Measurements from ENCODE around the gene MUC20. TPM values are rescaled to one million over a fixed set of nuclear protein-coding genes. Genes with fewer than 3 reads are reported as not detected.

MUC20 gene
- total and polyA plus RNA-seq, 4 donors, result 2.9 to 17.8 (median 11.1) TPM

- Histone ChIP-seq H3K9me3 (ENCODE audit: control insufficient read depth, low read length) (no peaks in the 10 kb centered on the region), H3K4me3 (ENCODE audit: low read length in 2 of 2) (no peak overlapping the region), H3K27me3 (ENCODE audit: control insufficient read depth in 1 of 2, insufficient read depth in 2 of 2, low read length in 1 of 2) (peaks cover 0 to 2% of the 10 kb centered on the region in 2 donors), H3K27ac (ENCODE audit: low read depth in 1 of 2, low read length in 2 of 2) (no peak overlapping the region), H3K36me3 (ENCODE audit: control insufficient read depth in 1 of 2, insufficient read depth in 2 of 2, low read length in 1 of 2) (no peaks in the 10 kb centered on the region), H3K4me1 (ENCODE audit: control insufficient read depth in 1 of 2, insufficient read depth in 2 of 2, low read length in 2 of 2) (no peaks in the 10 kb centered on the region)
- WGBS, 2 donors, result 77 to 83% methylated on average over 14 of the region's 14 CpGs
- peak; percentile 20 to 57 for DNase-seq
- ATAC-seq (ENCODE audit: low FRiP score), result no peak
- intact Hi-C loops (cut with DNase I), result no loop called here
Measured at GRCh38 chr3:195753581-195753980, 32.8 kb downstream of the MUC20 start.

DNA sequence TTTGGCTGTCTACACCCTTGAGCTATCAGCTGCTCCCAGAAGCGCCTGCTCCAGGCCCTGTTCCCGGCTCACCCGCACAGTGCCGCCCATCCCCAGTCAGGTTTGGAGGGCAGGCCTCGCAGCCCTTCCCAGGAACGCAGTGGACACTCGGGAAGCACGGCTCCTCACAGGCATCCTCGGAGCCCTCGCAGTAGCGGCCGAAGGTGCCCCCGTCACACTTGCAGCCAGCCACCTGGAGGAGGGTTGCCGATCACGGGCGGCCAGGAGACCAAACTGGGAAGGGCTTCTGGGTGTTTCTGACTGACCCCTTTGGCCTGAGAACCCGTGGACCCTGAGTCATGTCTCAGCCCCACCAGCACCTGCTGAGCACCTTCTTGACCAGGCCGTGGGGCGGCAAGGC is 33.4 kb downstream of the MUC20 start:
- no peaks in the 10 kb centered on the region for H3K9me3 ChIP-seq (ENCODE audit: control insufficient read depth, low read length)
- H3K27me3 ChIP-seq (ENCODE audit: control insufficient read depth in 1 of 2, insufficient read depth in 2 of 2, low read length in 1 of 2), result peaks cover 0 to 2% of the 10 kb centered on the region in 2 donors
- WGBS, 2 donors, result 93 to 94% methylated on average over 19 of the region's 19 CpGs
- DNase-seq (peak; percentile 35 to 62), ATAC-seq (ENCODE audit: low FRiP score) (no peak)
- no peaks in the 10 kb centered on the region for H3K36me3 ChIP-seq (ENCODE audit: control insufficient read depth in 1 of 2, insufficient read depth in 2 of 2, low read length in 1 of 2)
- H3K4me3 ChIP-seq (ENCODE audit: low read length in 2 of 2), result no peak overlapping the region
- no peaks in the 10 kb centered on the region for H3K4me1 ChIP-seq (ENCODE audit: control insufficient read depth in 1 of 2, insufficient read depth in 2 of 2, low read length in 2 of 2)
- intact Hi-C loops (cut with DNase I), result no loop called here
- H3K27ac ChIP-seq (ENCODE audit: low read depth in 1 of 2, low read length in 2 of 2), result no peak overlapping the region

DNA sequence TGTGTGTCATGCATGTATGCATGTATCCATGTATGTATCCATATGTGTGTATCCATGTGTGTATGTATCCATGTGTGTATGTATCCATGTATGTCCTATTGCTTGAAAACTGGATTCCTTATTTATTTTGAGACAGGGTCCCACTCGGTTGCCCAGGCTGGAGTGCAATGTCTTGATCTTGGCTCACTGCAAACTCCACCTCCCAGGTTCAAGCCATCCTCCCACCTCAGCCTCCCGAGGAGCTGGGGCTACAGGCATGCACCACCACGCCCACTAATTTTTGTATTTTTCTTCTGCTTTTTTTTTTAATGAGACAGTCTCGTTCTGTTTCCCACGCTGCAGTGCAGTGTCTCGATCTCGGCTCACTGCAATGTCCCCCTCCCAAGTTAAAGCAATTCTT is 34.1 kb downstream of the MUC20 start:
- no peak overlapping the region for H3K4me3 ChIP-seq (ENCODE audit: low read length in 2 of 2)
- no peaks in the 10 kb centered on the region for H3K9me3 ChIP-seq (ENCODE audit: control insufficient read depth, low read length)
- no peaks in the 10 kb centered on the region for H3K4me1 ChIP-seq (ENCODE audit: control insufficient read depth in 1 of 2, insufficient read depth in 2 of 2, low read length in 2 of 2)
- H3K36me3 ChIP-seq (ENCODE audit: control insufficient read depth in 1 of 2, insufficient read depth in 2 of 2, low read length in 1 of 2), result no peaks in the 10 kb centered on the region
- peak in 1 of 2 donors; percentile 23 for DNase-seq
- intact Hi-C loops (cut with DNase I), result no loop called here
- 84 to 88% methylated on average over 7 of the region's 7 CpGs for WGBS, 2 donors
- peaks cover 0 to 2% of the 10 kb centered on the region in 2 donors for H3K27me3 ChIP-seq (ENCODE audit: control insufficient read depth in 1 of 2, insufficient read depth in 2 of 2, low read length in 1 of 2)
- no peak for ATAC-seq (ENCODE audit: low FRiP score)
- no peak overlapping the region for H3K27ac ChIP-seq (ENCODE audit: low read depth in 1 of 2, low read length in 2 of 2)

GRCh38 chr3:195755391-195755790 is 34.6 kb downstream of the MUC20 start:
- Histone ChIP-seq H3K4me1 (ENCODE audit: control insufficient read depth in 1 of 2, insufficient read depth in 2 of 2, low read length in 2 of 2) (no peaks in the 10 kb centered on the region), H3K27me3 (ENCODE audit: control insufficient read depth in 1 of 2, insufficient read depth in 2 of 2, low read length in 1 of 2) (peaks cover 0 to 2% of the 10 kb centered on the region in 2 donors), H3K4me3 (ENCODE audit: low read length in 2 of 2) (no peak overlapping the region), H3K36me3 (ENCODE audit: control insufficient read depth in 1 of 2, insufficient read depth in 2 of 2, low read length in 1 of 2) (no peaks in the 10 kb centered on the region), H3K9me3 (ENCODE audit: control insufficient read depth, low read length) (no peaks in the 10 kb centered on the region), H3K27ac (ENCODE audit: low read depth in 1 of 2, low read length in 2 of 2) (no peak overlapping the region)
- WGBS, 2 donors, result 96 to 97% methylated on average over 7 of the region's 7 CpGs
- no peak for ATAC-seq (ENCODE audit: low FRiP score)
- intact Hi-C loops (cut with DNase I), result no loop called here
- peak in 1 of 2 donors; percentile 17 for DNase-seq

DNA sequence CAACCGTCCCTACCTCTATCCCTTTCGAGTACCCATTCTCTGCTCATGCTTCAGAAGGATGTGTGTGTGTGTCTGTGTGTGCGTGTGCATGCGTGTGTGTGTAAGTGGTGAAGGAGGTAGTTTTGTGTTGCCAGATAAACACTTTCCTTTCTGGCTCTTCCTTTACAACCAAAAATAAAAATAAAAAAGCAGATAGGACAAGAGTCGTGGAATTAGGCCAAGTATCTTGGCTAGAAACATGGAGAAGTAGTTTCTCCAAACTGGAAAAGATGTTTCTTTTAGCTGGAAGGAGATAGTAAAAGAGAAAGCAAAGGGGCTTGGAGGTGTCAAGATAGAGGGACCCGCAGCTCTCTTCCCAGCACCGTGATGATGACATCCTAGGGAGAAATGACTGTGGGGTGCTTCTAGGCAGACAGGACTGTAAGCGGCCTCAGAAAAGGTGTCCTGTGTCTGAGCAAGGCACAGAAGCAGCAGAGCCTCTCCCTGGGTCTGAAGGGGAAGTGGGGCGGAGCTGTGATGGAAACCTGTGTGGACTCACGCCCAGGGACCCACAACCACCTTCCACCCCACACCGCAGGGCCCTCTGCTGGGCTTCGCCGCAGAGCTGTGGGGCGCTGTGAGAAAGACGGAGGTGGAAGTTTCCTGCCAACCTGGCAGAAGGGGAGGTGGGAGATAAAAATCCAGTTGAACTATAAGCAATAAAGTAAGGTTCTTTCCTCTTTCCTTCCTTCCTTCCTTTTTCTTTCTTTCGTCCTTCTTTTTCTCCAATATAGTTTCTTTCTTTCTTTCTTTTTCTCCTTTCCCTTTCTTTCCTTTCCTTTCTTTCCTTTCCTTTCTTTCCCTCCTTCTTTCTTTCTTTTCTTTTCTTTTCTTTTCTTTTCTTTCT is 35.3 kb downstream of the MUC20 start:
- Histone ChIP-seq H3K27ac (ENCODE audit: low read depth in 1 of 2, low read length in 2 of 2) (no peak overlapping the region), H3K4me3 (ENCODE audit: low read length in 2 of 2) (no peak overlapping the region), H3K9me3 (ENCODE audit: control insufficient read depth, low read length) (no peaks in the 10 kb centered on the region), H3K4me1 (ENCODE audit: control insufficient read depth in 1 of 2, insufficient read depth in 2 of 2, low read length in 2 of 2) (no peaks in the 10 kb centered on the region), H3K36me3 (ENCODE audit: control insufficient read depth in 1 of 2, insufficient read depth in 2 of 2, low read length in 1 of 2) (no peaks in the 10 kb centered on the region), H3K27me3 (ENCODE audit: control insufficient read depth in 1 of 2, insufficient read depth in 2 of 2, low read length in 1 of 2) (peaks cover 0 to 2% of the 10 kb centered on the region in 2 donors)
- intact Hi-C loops (cut with DNase I), result no loop called here
- ATAC-seq (ENCODE audit: low FRiP score) (no peak), DNase-seq (peak in 1 of 2 donors; percentile 63)
- WGBS, 2 donors, result 77 to 79% methylated on average over 16 of the region's 16 CpGs

GRCh38 chr3:195757438-195757770 is 36.6 kb downstream of the MUC20 start:
- intact Hi-C loops (cut with DNase I), result no loop called here
- Histone ChIP-seq H3K27ac (ENCODE audit: low read depth in 1 of 2, low read length in 2 of 2) (no peak overlapping the region), H3K36me3 (ENCODE audit: control insufficient read depth in 1 of 2, insufficient read depth in 2 of 2, low read length in 1 of 2) (no peaks in the 10 kb centered on the region), H3K27me3 (ENCODE audit: control insufficient read depth in 1 of 2, insufficient read depth in 2 of 2, low read length in 1 of 2) (peaks cover 0 to 2% of the 10 kb centered on the region in 2 donors), H3K4me3 (ENCODE audit: low read length in 2 of 2) (no peak overlapping the region), H3K4me1 (ENCODE audit: control insufficient read depth in 1 of 2, insufficient read depth in 2 of 2, low read length in 2 of 2) (no peaks in the 10 kb centered on the region), H3K9me3 (ENCODE audit: control insufficient read depth, low read length) (no peaks in the 10 kb centered on the region)
- WGBS, 2 donors, result 7 to 10% methylated on average over 8 of the region's 8 CpGs
- no peak for ATAC-seq (ENCODE audit: low FRiP score)
- peak in 1 of 2 donors; percentile 52 for DNase-seq

DNA sequence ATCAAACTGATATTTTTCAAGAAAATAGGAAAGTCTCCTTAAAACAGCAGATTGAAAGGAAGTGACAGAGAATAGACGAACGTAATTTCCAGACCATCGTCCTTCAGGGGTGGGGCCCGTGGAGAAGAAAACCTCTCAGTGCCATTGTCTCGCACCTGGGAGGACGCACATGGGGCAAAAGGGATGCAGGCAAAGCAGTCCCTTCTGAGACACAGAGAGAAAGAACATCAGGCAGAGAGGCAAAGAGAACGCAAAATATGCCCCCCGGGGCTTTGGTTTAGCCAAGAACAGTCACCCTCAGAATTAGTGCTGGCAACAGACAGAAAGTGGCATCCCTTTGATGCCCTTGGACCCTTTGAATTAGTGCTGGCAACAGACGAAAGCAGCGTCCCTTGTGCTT is 37.0 kb downstream of the MUC20 start:
- H3K4me1 ChIP-seq (ENCODE audit: control insufficient read depth in 1 of 2, insufficient read depth in 2 of 2, low read length in 2 of 2), result no peaks in the 10 kb centered on the region
- no peak overlapping the region for H3K4me3 ChIP-seq (ENCODE audit: low read length in 2 of 2)
- peaks cover 0 to 2% of the 10 kb centered on the region in 2 donors for H3K27me3 ChIP-seq (ENCODE audit: control insufficient read depth in 1 of 2, insufficient read depth in 2 of 2, low read length in 1 of 2)
- WGBS, 2 donors, result 44 to 46% methylated on average over 10 of the region's 10 CpGs
- H3K36me3 ChIP-seq (ENCODE audit: control insufficient read depth in 1 of 2, insufficient read depth in 2 of 2, low read length in 1 of 2), result no peaks in the 10 kb centered on the region
- intact Hi-C loops (cut with DNase I), result no loop called here
- peak in 1 of 2 donors; percentile 20 for DNase-seq
- no peak overlapping the region for H3K27ac ChIP-seq (ENCODE audit: low read depth in 1 of 2, low read length in 2 of 2)
- no peaks in the 10 kb centered on the region for H3K9me3 ChIP-seq (ENCODE audit: control insufficient read depth, low read length)
- ATAC-seq (ENCODE audit: low FRiP score), result no peak

- Histone ChIP-seq H3K9me3 (ENCODE audit: control insufficient read depth, low read length) (no peaks in the 10 kb centered on the region), H3K27ac (ENCODE audit: low read depth in 1 of 2, low read length in 2 of 2) (no peak overlapping the region), H3K36me3 (ENCODE audit: control insufficient read depth in 1 of 2, insufficient read depth in 2 of 2, low read length in 1 of 2) (no peaks in the 10 kb centered on the region), H3K4me3 (ENCODE audit: low read length in 2 of 2) (no peak overlapping the region), H3K27me3 (ENCODE audit: control insufficient read depth in 1 of 2, insufficient read depth in 2 of 2, low read length in 1 of 2) (peaks cover 0 to 2% of the 10 kb centered on the region in 2 donors), H3K4me1 (ENCODE audit: control insufficient read depth in 1 of 2, insufficient read depth in 2 of 2, low read length in 2 of 2) (no peaks in the 10 kb centered on the region)
- peak in 1 of 2 donors; percentile 39 for DNase-seq
- 74 to 78% methylated on average over 19 of the region's 19 CpGs for WGBS, 2 donors
- ATAC-seq (ENCODE audit: low FRiP score), result no peak
- intact Hi-C loops (cut with DNase I), result no loop called here
Measured at GRCh38 chr3:195758721-195759353, 38.1 kb downstream of the MUC20 start.

Data from aorta (tissue), 5 donors.